ENCODE data around the gene MAS1.

Gene MAS1

DNA sequence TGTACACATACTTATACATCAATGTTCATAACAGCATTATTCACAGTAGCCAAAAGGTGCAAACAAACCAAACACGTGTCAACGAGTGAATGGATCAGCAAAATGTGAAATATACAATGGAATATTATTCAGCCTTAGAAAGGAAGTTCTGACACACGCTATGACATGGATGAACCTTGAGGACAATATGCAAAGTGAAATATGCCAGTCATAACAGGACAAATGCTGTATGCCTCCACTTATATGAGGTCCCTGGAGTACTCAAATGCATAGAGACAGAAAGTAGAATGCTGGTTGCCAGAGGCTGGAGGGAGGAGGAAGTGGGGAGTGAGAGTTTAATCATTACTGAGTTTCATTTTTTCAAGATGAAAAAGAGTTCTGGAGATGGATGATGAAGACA lies 40.3 kb downstream of the MAS1 start:
- H2AFZ ChIP-seq (ENCODE audit: low read depth, low read length) = no peak overlapping the region

DNA sequence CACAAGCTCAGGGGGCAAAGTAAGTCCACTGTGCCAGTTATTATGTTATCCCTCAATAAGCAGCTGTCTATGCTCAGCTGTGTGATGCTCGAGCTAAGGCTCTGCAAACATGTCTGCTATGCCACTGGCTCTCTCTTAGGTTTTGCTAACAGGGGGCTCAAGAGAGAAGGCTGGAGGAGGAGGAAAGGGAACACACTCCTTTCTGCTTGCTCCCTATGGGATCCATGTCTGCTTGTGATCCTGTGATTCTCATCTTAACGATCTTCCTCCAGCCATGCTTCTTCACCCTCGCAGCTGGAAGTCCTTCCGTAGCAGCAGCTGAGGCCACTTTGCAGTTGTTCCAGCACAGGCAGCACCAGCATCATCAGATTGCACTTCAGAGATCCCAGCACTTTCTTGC lies 41.1 kb downstream of the MAS1 start:
- ATAC-seq (ENCODE audit: insufficient read depth, low read depth) (no peak), DNase-seq (no peak)
- H3K27ac ChIP-seq (ENCODE audit: low read length) = no peak overlapping the region
- H3K9ac ChIP-seq (ENCODE audit: low read depth, low read length) = no peak overlapping the region
- no peaks in the 10 kb centered on the region for H3K4me1 ChIP-seq (ENCODE audit: insufficient read depth, low read length)
- H3K79me2 ChIP-seq (ENCODE audit: insufficient read depth, low read length) = no peaks in the 10 kb centered on the region
- H3K4me2 ChIP-seq (ENCODE audit: insufficient read depth, low read length) = no peak overlapping the region
- H3K4me3 ChIP-seq (ENCODE audit: low read depth in 1 of 2, low read length in 2 of 2) = no peak overlapping the region
- TF ChIP-seq EZH2 (IDR thresholded peaks at IDR 0.05; ENCODE audit: borderline replicate concordance, low read depth, low read length, severe bottlenecking) = no peak
- TF ChIP-seq, protein P1, sequence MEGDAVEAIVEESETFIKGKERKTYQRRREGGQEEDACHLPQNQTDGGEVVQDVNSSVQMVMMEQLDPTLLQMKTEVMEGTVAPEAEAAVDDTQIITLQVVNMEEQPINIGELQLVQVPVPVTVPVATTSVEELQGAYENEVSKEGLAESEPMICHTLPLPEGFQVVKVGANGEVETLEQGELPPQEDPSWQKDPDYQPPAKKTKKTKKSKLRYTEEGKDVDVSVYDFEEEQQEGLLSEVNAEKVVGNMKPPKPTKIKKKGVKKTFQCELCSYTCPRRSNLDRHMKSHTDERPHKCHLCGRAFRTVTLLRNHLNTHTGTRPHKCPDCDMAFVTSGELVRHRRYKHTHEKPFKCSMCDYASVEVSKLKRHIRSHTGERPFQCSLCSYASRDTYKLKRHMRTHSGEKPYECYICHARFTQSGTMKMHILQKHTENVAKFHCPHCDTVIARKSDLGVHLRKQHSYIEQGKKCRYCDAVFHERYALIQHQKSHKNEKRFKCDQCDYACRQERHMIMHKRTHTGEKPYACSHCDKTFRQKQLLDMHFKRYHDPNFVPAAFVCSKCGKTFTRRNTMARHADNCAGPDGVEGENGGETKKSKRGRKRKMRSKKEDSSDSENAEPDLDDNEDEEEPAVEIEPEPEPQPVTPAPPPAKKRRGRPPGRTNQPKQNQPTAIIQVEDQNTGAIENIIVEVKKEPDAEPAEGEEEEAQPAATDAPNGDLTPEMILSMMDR (IDR thresholded peaks at IDR 0.05; ENCODE audit: borderline replicate concordance, extremely low read depth, low read length, poor library complexity, severe bottlenecking) = no peak
- H3K27me3 ChIP-seq (ENCODE audit: insufficient read depth, low read length, poor library complexity) = no peaks in the 10 kb centered on the region
- H2AFZ ChIP-seq (ENCODE audit: low read depth, low read length) = no peak overlapping the region
- no peaks in the 10 kb centered on the region for H3K9me3 ChIP-seq (ENCODE audit: insufficient read depth, low read length, severe bottlenecking)
- H4K20me1 ChIP-seq (ENCODE audit: insufficient read depth, low read length) = no peaks in the 10 kb centered on the region
- no peaks in the 10 kb centered on the region for H3K36me3 ChIP-seq (ENCODE audit: insufficient read depth, low read length)

More for the DNA sequence above, 40.3 kb downstream of the MAS1 start:
- no peaks in the 10 kb centered on the region for H3K9me3 ChIP-seq (ENCODE audit: insufficient read depth, low read length, severe bottlenecking)
- no peaks in the 10 kb centered on the region for H3K36me3 ChIP-seq (ENCODE audit: insufficient read depth, low read length)
- no peak overlapping the region for H3K27ac ChIP-seq (ENCODE audit: low read length)
- no peak for DNase-seq
- no peak overlapping the region for H3K4me3 ChIP-seq (ENCODE audit: low read depth in 1 of 2, low read length in 2 of 2)
- no peaks in the 10 kb centered on the region for H3K4me1 ChIP-seq (ENCODE audit: insufficient read depth, low read length)
- no peak for TF ChIP-seq EZH2 (IDR thresholded peaks at IDR 0.05; ENCODE audit: borderline replicate concordance, low read depth, low read length, severe bottlenecking)
- TF ChIP-seq, protein P1 (IDR thresholded peaks at IDR 0.05; ENCODE audit: borderline replicate concordance, extremely low read depth, low read length, poor library complexity, severe bottlenecking) = no peak
- no peaks in the 10 kb centered on the region for H3K27me3 ChIP-seq (ENCODE audit: insufficient read depth, low read length, poor library complexity)
- ATAC-seq (ENCODE audit: insufficient read depth, low read depth) = no peak
- H3K9ac ChIP-seq (ENCODE audit: low read depth, low read length) = no peak overlapping the region
- no peaks in the 10 kb centered on the region for H4K20me1 ChIP-seq (ENCODE audit: insufficient read depth, low read length)
- no peak overlapping the region for H3K4me2 ChIP-seq (ENCODE audit: insufficient read depth, low read length)
- no peaks in the 10 kb centered on the region for H3K79me2 ChIP-seq (ENCODE audit: insufficient read depth, low read length)

DNA sequence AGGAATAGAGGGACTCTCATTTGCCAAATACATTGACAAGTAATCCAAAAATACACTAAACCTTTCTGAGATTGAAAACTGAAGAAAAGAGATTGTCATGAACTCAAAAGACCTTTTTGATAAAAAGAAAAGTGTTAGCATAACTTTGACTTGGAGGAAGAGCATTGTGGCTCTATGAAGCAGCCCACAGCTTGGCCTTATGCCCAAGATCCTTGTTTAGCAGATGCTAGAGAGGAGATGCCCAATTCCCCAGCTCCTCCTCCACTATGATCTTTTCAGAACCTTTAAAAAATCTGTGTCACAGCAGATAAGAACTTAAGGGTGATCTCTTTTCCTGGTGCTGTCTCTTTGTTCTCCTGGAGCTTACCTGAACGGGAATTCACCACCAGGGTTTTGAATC lies 42.3 kb downstream of the MAS1 start:
- ATAC-seq (ENCODE audit: insufficient read depth, low read depth) = no peak
- Histone ChIP-seq H2AFZ (ENCODE audit: low read depth, low read length) (no peak overlapping the region), H3K9ac (ENCODE audit: low read depth, low read length) (no peak overlapping the region), H3K27ac (ENCODE audit: low read length) (no peak overlapping the region), H3K79me2 (ENCODE audit: insufficient read depth, low read length) (no peaks in the 10 kb centered on the region), H3K27me3 (ENCODE audit: insufficient read depth, low read length, poor library complexity) (no peaks in the 10 kb centered on the region), H3K4me2 (ENCODE audit: insufficient read depth, low read length) (no peak overlapping the region), H3K4me1 (ENCODE audit: insufficient read depth, low read length) (no peaks in the 10 kb centered on the region), H3K36me3 (ENCODE audit: insufficient read depth, low read length) (no peaks in the 10 kb centered on the region), H4K20me1 (ENCODE audit: insufficient read depth, low read length) (no peaks in the 10 kb centered on the region), H3K4me3 (ENCODE audit: low read depth in 1 of 2, low read length in 2 of 2) (no peak overlapping the region), H3K9me3 (ENCODE audit: insufficient read depth, low read length, severe bottlenecking) (no peaks in the 10 kb centered on the region)
- TF ChIP-seq EZH2 (IDR thresholded peaks at IDR 0.05; ENCODE audit: borderline replicate concordance, low read depth, low read length, severe bottlenecking) = no peak
- TF ChIP-seq, protein P1 (IDR thresholded peaks at IDR 0.05; ENCODE audit: borderline replicate concordance, extremely low read depth, low read length, poor library complexity, severe bottlenecking) = no peak
- DNase-seq = no peak

DNA sequence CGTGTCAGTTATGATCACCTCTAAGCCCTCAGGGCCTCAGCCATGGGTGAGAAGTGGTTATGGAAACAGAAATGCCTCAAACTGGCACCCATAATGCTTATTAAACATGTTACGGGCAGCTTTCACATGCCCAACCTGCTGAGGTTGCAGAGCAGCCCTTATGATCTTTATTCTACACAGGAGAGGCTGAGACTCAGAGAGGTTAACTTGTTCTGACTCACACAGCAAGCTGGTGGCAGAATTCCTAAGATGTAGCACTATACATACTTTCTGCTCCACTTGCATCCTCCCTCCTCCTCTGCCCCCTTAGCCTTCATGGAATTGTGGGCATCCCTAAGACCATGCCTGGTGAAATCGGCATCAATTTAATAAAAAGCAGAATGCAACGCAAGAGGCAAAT lies 43.4 kb downstream of the MAS1 start:
- no peak overlapping the region for H3K4me3 ChIP-seq (ENCODE audit: low read depth in 1 of 2, low read length in 2 of 2)
- ATAC-seq (ENCODE audit: insufficient read depth, low read depth) (no peak), DNase-seq (no peak)
- no peaks in the 10 kb centered on the region for H3K36me3 ChIP-seq (ENCODE audit: insufficient read depth, low read length)
- H4K20me1 ChIP-seq (ENCODE audit: insufficient read depth, low read length) = no peaks in the 10 kb centered on the region
- no peak overlapping the region for H3K4me2 ChIP-seq (ENCODE audit: insufficient read depth, low read length)
- no peak overlapping the region for H3K27ac ChIP-seq (ENCODE audit: low read length)
- H3K79me2 ChIP-seq (ENCODE audit: insufficient read depth, low read length) = no peaks in the 10 kb centered on the region
- H2AFZ ChIP-seq (ENCODE audit: low read depth, low read length) = no peak overlapping the region
- TF ChIP-seq EZH2 (IDR thresholded peaks at IDR 0.05; ENCODE audit: borderline replicate concordance, low read depth, low read length, severe bottlenecking) = no peak
- TF ChIP-seq, protein P1 (IDR thresholded peaks at IDR 0.05; ENCODE audit: borderline replicate concordance, extremely low read depth, low read length, poor library complexity, severe bottlenecking) = no peak
- H3K9me3 ChIP-seq (ENCODE audit: insufficient read depth, low read length, severe bottlenecking) = no peaks in the 10 kb centered on the region
- no peak overlapping the region for H3K9ac ChIP-seq (ENCODE audit: low read depth, low read length)
- H3K27me3 ChIP-seq (ENCODE audit: insufficient read depth, low read length, poor library complexity) = no peaks in the 10 kb centered on the region
- no peaks in the 10 kb centered on the region for H3K4me1 ChIP-seq (ENCODE audit: insufficient read depth, low read length)
